HG02763 (cell line): ENCODE measurements around the gene PPM1H.
"Not testable (repeated sequence)": the region's sequence is repeated elsewhere in the genome, so short reads cannot be mapped to it uniquely, and the experiment has no call there.

Source experiments
- ATAC-seq: cut with Tn5 transposase; IDR thresholded peaks from one replicate; pipeline ENCODE4 v1.9.1; 2021; ENCODE audit warnings: mild to moderate bottlenecking, moderate library complexity; ENCODE audit not compliant: unreplicated experiment

The PPM1H gene, protein sequence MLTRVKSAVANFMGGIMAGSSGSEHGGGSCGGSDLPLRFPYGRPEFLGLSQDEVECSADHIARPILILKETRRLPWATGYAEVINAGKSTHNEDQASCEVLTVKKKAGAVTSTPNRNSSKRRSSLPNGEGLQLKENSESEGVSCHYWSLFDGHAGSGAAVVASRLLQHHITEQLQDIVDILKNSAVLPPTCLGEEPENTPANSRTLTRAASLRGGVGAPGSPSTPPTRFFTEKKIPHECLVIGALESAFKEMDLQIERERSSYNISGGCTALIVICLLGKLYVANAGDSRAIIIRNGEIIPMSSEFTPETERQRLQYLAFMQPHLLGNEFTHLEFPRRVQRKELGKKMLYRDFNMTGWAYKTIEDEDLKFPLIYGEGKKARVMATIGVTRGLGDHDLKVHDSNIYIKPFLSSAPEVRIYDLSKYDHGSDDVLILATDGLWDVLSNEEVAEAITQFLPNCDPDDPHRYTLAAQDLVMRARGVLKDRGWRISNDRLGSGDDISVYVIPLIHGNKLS

GRCh38 chr12:62934799-62935674 lies at the start of gene PPM1H:
PPM1H (minus strand) TSS chr12:62935150; CDS start chr12:62934736, 414 bp downstream.
- ATAC-seq, result peak; percentile 78

DNA sequence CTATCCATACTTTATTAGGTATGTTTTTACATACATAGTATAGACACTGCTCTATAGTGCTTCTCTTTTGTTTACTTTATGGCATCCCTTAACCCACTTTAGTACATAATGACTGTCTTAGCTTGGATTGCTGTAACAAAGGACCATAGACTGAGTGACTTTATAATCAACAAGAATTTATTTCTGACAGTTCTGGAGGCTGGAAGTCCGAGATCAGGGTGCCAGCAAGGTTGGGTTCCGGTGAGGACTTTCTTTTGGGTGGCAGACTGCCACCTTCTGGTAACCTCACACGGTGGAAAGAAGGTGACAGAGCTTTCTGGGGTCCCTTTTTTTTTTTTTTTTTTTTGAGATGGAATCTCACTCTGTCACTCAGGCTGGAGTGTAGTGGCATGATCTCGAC lies 48.6 kb upstream of the PPM1H start:
- no peak for ATAC-seq

DNA sequence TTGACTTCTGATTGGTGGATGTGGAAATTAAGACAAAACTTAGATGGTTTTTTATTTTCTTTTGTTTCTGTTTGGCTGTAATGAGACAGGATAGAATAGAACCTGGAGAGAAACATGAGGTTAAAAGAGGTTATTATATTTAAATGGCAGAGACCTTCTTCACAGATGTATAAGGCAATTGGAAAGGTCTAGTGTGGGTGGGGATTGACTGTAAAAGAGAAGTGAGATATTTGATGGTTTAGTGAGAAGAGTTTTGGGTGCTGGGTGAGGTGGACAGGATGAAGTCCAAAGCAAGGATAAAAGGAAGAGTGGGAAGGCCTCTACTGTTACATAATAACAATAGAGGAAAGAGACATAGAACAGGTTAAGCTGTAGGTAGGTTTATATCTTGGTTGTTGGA lies 43.8 kb upstream of the PPM1H start:
- no peak for ATAC-seq

- no peak for ATAC-seq
Observed at GRCh38 chr12:62977883-62978282, 42.9 kb upstream of the PPM1H start.

DNA sequence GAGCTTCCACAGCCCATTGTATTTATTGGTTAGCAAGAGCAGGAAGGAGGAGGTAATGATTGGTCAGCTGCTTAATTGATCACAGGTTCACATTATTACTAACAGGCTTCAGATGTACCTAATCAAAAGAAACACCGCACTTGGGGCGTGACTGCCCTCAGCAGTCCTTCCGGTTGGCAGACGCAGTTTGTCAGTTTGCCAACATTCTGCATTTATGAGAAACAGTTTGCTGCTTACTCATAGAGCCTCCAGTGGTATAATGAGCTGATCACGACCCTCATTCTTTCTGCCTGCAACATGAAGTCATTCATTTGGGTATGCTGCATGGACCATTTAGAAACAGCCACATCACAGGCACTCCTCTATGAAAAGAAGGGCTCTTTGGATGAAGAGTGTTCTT lies 42.5 kb upstream of the PPM1H start:
- no peak for ATAC-seq

GRCh38 chr12:62976110-62976662 lies 41.2 kb upstream of the PPM1H start:
- no peak for ATAC-seq

GRCh38 chr12:62971769-62972525 lies 37.0 kb upstream of the PPM1H start:
- ATAC-seq, result no peak

- ATAC-seq, result no peak
Observed at GRCh38 chr12:62969695-62970094, 34.7 kb upstream of the PPM1H start.

DNA sequence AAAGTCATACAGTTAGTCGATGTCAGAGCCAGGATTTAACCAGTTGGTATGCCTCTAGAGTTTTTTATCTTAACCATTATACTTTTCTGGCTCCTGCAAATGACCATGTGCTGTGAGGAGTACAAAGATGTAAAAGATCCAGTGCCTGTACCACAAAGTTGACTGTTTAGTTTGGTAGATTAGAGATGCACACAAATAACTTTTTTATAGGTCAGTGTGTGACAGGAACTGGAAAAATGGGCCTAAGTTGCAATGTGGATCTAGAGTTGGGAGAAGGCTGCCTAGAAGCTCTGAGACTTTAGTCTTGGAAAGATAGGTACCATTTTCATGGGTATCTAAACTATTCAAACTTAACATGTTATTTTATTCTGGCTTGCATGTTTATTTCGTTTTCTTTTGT lies 32.8 kb upstream of the PPM1H start:
- no peak for ATAC-seq

DNA sequence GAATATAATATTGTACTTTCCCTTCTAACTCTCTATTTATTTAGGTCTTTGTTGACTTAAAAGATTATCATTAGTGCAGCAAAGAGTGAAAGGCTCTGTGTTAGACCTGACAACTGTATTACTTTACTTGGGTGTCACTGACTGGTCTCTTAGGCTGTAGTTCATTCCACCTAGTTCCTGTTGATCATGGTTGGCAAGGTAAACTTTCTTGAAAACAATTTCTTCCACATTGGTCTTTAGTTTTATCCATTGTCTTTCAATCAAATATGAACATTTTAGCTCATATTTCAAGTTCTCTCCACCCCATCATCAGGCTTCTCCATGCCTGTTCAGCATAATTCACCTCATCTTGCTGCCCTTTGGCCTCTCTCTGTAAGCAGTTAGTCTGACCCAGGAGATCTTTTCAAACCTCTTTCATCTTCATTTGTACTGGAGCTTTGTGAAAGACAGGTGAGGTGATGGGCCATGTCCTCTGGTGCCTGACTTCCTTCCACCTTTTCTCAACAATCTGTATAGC lies 32.1 kb upstream of the PPM1H start:
- ATAC-seq, result no peak

- not testable (repeated sequence) for ATAC-seq
Observed at GRCh38 chr12:62966446-62966989, 31.6 kb upstream of the PPM1H start.

DNA sequence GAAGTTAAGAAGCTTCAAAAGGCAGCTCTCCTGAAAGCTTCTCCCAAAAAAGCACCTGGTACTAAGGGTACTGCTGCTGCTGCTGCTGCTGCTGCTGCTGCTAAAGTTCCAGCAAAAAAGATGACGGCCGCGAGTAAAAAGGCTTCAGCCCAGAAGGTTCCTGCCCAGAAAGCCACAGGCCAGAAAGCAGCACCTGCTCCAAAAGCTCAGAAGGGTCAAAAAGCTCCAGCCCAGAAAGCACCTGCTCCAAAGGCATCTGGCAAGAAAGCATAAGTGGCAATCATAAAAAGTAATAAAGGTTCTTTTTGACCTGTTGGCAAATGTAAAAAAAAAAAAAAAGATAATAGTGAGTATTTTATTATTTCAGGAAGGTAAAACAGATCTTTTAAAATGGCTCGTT lies 30.8 kb upstream of the PPM1H start:
- not testable (repeated sequence) for ATAC-seq

DNA sequence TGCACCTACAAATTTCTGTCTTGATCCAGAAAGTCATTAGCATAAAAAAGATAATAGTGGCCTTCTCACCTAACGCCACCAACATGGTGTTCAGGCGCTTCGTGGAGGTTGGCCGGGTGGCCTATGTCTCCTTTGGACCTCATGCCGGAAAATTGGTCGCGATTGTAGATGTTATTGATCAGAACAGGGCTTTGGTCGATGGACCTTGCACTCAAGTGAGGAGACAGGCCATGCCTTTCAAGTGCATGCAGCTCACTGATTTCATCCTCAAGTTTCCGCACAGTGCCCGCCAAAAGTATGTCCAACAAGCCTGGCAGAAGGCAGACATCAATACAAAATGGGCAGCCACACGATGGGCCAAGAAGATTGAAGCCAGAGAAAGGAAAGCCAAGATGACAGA lies 30.3 kb upstream of the PPM1H start:
- not testable (repeated sequence) for ATAC-seq

DNA sequence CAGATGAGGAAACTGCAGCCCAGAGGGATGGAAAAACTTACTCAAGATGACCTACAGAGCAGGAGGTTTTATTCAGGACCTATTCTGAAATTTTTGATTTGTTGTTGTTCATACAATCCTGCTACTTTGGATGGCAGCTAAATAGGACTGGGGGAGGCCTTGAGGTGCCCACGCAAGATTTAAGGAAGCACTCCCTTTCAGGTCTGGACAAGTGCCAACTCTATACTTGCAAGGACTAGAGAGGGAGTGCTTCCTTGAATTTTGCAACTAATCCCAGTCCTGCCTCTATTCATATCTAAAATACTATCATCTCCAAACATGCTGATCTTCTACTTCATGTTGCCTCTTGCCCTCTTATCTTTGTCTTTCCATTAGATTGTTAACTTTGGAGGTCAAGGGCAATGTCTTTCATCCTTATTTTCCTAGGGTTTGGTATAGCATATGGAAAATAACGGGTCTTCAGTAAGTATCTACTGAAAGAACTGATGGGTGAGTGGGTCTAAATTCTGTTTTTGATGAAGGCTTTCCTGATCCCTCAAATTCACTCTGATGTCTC lies 28.6 kb upstream of the PPM1H start:
- ATAC-seq, result no peak

- ATAC-seq, result no peak
Observed at GRCh38 chr12:62960324-62960723, 25.4 kb upstream of the PPM1H start.

- ATAC-seq, result no peak
Observed at GRCh38 chr12:62959745-62960144, 24.8 kb upstream of the PPM1H start.

DNA sequence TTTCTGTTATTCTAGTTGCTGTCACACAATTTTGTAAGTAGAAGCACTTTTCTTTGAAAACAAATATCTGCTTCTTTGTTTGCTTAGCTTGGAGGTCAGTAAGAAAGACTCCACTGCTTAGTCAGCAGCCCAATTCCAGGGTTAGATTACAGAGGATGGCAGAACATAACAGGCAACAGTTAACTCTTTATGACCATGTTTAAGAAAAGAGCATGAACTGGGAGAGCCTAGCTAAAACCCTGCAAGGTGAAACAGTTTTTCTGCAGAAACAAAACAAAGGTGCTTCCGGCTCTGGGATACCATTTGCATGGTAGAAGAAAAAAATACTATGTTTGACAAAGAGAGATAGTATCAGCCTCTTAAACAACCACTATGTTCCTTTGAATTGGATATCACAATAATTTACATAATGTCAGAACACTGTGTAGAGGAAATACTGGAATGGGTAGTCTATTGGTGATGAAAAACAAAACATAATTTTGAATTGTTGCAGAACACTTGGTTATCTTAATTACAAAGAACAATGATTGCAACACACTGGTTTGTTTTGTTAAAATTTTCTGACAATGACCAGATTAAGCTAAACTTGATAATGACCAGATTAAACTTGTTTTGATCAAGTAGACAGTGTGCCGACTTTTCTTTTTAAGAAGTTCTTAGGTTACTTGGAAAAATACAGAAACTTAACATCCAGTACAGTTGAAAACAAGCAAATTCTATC lies 22.4 kb upstream of the PPM1H start:
- no peak for ATAC-seq

- ATAC-seq, result no peak
Observed at GRCh38 chr12:62955678-62956077, 20.7 kb upstream of the PPM1H start.

DNA sequence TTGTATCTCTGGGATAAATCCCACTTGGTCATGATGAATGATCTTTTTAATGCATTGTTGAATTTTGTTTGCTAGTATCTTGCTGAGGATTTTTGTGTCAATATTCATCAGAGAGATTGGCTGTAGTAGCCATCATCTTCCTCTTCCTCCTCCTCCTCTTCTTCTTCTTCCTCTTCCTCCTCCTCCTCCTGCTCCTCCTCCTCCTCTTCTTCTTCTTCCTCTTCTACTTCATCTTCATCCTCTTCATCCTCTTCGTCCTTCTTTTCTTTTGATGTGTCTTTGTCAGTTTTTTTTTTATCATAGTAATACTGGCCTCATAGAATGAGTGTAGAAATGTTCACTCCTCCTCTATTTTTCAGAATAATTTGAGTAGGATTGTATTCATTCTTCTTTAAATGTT lies 15.4 kb upstream of the PPM1H start:
- no peak for ATAC-seq
